Parathyroid adenoma (tissue), 2 donors: ENCODE data around the gene BRD2.

Experiments
- H2AFZ ChIP-seq: fragments of 300-600 bp; sonication (generic); one replicate; pipeline ENCODE4 v1.7.0; 2017; ENCODE audit warnings: antibody characterized with exemption, mild to moderate bottlenecking
- H3K27ac ChIP-seq: fragments of 300-600 bp; sonication (generic); one replicate; pipeline ENCODE4 v1.7.0; 2017
- H3K27me3 ChIP-seq: fragments of 300-600 bp; sonication (generic); one replicate; pipeline ENCODE4 v1.7.0; 2017; ENCODE audit warnings: low read length; ENCODE audit not compliant: control insufficient read depth, insufficient read depth
- H3K36me3 ChIP-seq: fragments of 300-600 bp; sonication (generic); one replicate; pipeline ENCODE4 v1.7.0; 2017; ENCODE audit warnings: low read length; ENCODE audit not compliant: control insufficient read depth, insufficient read depth
- H3K4me1 ChIP-seq: fragments of 300-600 bp; sonication (generic); one replicate; pipeline ENCODE4 v1.7.0; 2017; ENCODE audit warnings: control low read depth
- H3K4me2 ChIP-seq: fragments of 300-600 bp; sonication (generic); one replicate; pipeline ENCODE4 v1.7.0; 2017; ENCODE audit warnings: low read length
- H3K4me3 ChIP-seq: fragments of 300-600 bp; sonication (generic); one replicate; pipeline ENCODE4 v1.7.0; 2017; ENCODE audit warnings: low read depth, low read length
- H3K79me2 ChIP-seq: fragments of 300-600 bp; sonication (generic); one replicate; pipeline ENCODE4 v1.7.0; 2017; ENCODE audit warnings: control low read depth
- H3K9ac ChIP-seq: fragments of 300-600 bp; sonication (generic); one replicate; pipeline ENCODE4 v1.7.0; 2017; ENCODE audit warnings: mild to moderate bottlenecking
- H3K9me3 ChIP-seq: fragments of 300-600 bp; sonication (generic); one replicate; pipeline ENCODE4 v1.7.0; 2017; ENCODE audit warnings: low read length; ENCODE audit not compliant: control insufficient read depth
- CTCF ChIP-seq: fragments of 300-600 bp; sonication (generic); IDR thresholded peaks from one replicate; pipeline ENCODE4 v1.7.0; 2017; ENCODE audit warnings: antibody characterized with exemption, mild to moderate bottlenecking
- donor health status: primary hyperparathyroidism.

Gene BRD2

GRCh38 chr6:33000055-33000454 lies 31.7 kb downstream of the BRD2 start:
- H3K9ac ChIP-seq = no peak overlapping the region
- no peak overlapping the region for H3K4me3 ChIP-seq
- H3K4me1 ChIP-seq = no peaks in the 10 kb centered on the region
- H3K4me2 ChIP-seq = no peak overlapping the region
- no peak overlapping the region for H2AFZ ChIP-seq
- H3K9me3 ChIP-seq = no peaks in the 10 kb centered on the region
- H3K27ac ChIP-seq = no peak overlapping the region
- peak; percentile 9 for TF ChIP-seq CTCF
- H3K36me3 ChIP-seq = no peaks in the 10 kb centered on the region
- no peaks in the 10 kb centered on the region for H3K27me3 ChIP-seq
- no peaks in the 10 kb centered on the region for H3K79me2 ChIP-seq

- TF ChIP-seq CTCF = no peak
These were observed 33.3 kb downstream of the BRD2 start for GRCh38 chr6:33001685-33002084.

GRCh38 chr6:33004940-33005339 lies 36.5 kb downstream of the BRD2 start:
- Histone ChIP-seq H3K4me2 (no peak overlapping the region), H3K9me3 (no peaks in the 10 kb centered on the region), H3K36me3 (no peaks in the 10 kb centered on the region), H3K79me2 (no peaks in the 10 kb centered on the region), H3K9ac (no peak overlapping the region), H3K4me1 (no peaks in the 10 kb centered on the region), H3K27ac (no peak overlapping the region), H3K27me3 (no peaks in the 10 kb centered on the region), H3K4me3 (no peak overlapping the region), H2AFZ (no peak overlapping the region)
- no peak for TF ChIP-seq CTCF

More at GRCh38 chr6:33001685-33002084, 33.3 kb downstream of the BRD2 start:
- no peaks in the 10 kb centered on the region for H3K4me1 ChIP-seq
- H3K9ac ChIP-seq = no peak overlapping the region
- no peak overlapping the region for H3K27ac ChIP-seq
- H3K4me2 ChIP-seq = no peak overlapping the region
- no peaks in the 10 kb centered on the region for H3K36me3 ChIP-seq
- no peak overlapping the region for H3K4me3 ChIP-seq
- H3K9me3 ChIP-seq = no peaks in the 10 kb centered on the region
- no peak overlapping the region for H2AFZ ChIP-seq
- no peaks in the 10 kb centered on the region for H3K27me3 ChIP-seq
- no peaks in the 10 kb centered on the region for H3K79me2 ChIP-seq

- Histone ChIP-seq H3K79me2 (no peaks in the 10 kb centered on the region), H3K9ac (no peak overlapping the region), H3K27me3 (no peaks in the 10 kb centered on the region), H3K4me3 (no peak overlapping the region), H3K36me3 (no peaks in the 10 kb centered on the region), H3K4me2 (no peak overlapping the region), H3K4me1 (no peaks in the 10 kb centered on the region), H3K27ac (no peak overlapping the region), H2AFZ (no peak overlapping the region), H3K9me3 (no peaks in the 10 kb centered on the region)
- no peak for TF ChIP-seq CTCF
These were observed 39.5 kb downstream of the BRD2 start for GRCh38 chr6:33007831-33008400.
